Astrocyte of the cerebellum (primary cell): ENCODE data around the gene ZNF846.
A peak's percentile ranks its signal among the peaks of the same experiment; 100 is the strongest.
"Not testable (repeated sequence)": the region's sequence is repeated elsewhere in the genome, so short reads cannot be mapped to it uniquely, and the experiment has no call there.

ENCODE experiments used
- DNase-seq: peaks from one replicate; pipeline ENCODE4 v3.0.0-alpha.2; 2011; ENCODE audit warnings: low read depth
- H3K4me3 ChIP-seq: 2 replicates; pipeline ENCODE4 v1.5.1; 2011; ENCODE audit warnings: mild to moderate bottlenecking, low read depth, low read length, moderate library complexity
- CTCF ChIP-seq: IDR thresholded peaks from 2 replicates; pipeline ENCODE4 v1.5.1; 2012; ENCODE audit warnings: low read length, low read depth, moderate library complexity, mild to moderate bottlenecking; ENCODE audit errors: missing control alignments
- in situ Hi-C: cut with HindIII; loops from 2 replicates; pipeline ENCODE4 v1.10.0; 2017; ENCODE audit warnings: low sequenced_read_pairs

Gene ZNF846

GRCh38 chr19:9789066-9789465 lies 20.5 kb upstream of the ZNF846 start:
- in situ Hi-C loops, result no loop called here
- no peak for TF ChIP-seq CTCF
- DNase-seq, result no peak
- H3K4me3 ChIP-seq, result no peak overlapping the region

DNA sequence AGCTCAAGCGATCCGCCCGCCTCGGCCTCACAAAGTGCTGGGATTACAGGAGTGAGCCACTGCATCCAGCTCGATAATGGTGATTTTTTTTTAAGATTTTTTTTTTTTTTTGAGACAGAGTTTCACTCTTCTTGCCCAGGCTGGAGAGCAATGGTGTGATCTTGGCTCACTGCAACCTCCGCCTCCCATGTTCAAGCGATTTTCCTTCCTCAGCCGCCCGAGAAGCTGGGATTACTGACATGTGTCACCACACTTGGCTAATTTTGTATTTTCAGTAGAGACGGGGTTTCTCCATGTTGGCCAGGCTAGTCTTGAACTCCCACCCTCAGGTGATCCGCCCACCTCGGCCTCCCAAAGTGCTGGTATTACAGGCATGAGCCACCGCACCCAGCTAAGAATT lies 20.1 kb upstream of the ZNF846 start:
- in situ Hi-C loops, DNase-seq, H3K4me3 ChIP-seq: not testable (repeated sequence)

GRCh38 chr19:9786819-9787218 lies 18.3 kb upstream of the ZNF846 start:
- in situ Hi-C loops, result no loop called here
- no peak for TF ChIP-seq CTCF
- no peak overlapping the region for H3K4me3 ChIP-seq
- no peak for DNase-seq

- TF ChIP-seq CTCF, result no peak
- peak overlapping the region; percentile 76 for H3K4me3 ChIP-seq
- DNase-seq, result no peak
- in situ Hi-C loops, result no loop called here
Measured at GRCh38 chr19:9786342-9786741, 17.8 kb upstream of the ZNF846 start.

DNA sequence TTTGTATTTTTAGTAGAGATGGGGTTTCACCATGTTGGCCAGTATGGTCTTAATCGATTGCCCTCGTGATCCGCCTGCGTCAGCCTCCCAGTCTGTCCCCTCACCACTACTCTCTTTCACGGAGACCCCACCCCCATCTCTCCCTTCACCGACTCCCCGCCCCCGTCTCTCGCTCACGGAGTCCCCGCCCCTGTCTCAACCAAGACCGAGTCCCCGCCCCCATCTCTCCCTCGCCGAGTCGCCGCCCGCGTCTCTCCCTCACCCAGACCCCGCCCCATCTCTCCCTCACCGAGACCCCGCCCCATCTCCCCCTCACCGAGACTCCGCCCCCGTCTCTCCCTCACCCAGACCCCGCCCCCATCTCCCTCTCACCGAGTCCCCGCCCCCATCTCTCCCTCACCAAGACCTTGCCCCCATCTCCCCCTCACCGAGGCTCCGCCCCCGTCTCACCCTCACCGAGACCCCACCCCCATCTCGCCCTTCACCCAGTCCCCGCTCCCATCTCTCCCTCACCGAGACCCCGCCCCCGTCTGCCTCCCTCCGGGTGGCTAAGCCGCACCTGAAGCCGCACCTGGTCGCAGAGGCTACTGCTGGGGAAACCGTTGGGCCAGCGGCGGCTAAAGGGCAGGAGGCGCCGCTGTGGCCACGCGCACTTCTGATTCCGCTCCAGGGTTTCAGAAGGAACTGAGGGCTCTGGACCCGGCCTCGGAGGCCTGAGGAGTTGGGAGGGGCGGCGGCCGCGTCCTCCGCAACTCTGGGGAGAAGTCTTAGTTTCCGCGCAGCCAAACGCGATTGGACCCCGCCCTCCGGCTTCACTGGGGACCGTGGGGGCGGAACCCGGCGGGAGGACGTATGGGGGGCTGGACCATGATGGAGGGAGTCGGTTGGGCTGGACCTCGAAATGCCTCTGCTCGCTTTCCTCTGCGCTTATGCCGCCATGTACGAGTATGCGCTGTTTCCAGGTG lies 17.1 kb upstream of the ZNF846 start:
- DNase-seq, result peak; percentile 89
- no peak for TF ChIP-seq CTCF
- in situ Hi-C loops, result no loop called here

DNA sequence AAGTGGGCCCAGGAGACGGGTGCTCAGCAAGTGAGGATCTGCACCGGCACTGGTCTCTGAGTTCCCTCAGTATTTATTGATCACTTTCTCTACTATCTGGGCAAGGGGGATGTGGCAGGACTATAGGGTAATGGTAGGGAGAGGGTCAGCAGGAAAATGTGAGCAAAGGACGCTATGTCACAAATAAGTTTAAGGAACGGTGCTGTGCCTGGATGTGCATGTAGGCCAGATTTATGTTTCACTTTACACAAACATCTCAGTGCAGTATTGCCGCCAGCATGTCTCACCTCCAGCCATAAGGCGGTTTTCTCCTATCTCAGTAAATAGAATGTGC lies 15.6 kb upstream of the ZNF846 start:
- DNase-seq, H3K4me3 ChIP-seq: not testable (repeated sequence)

More for the DNA sequence above, 17.1 kb upstream of the ZNF846 start:
- peak overlapping the region; percentile 76 for H3K4me3 ChIP-seq

GRCh38 chr19:9782338-9782737 lies 13.8 kb upstream of the ZNF846 start:
- no peak overlapping the region for H3K4me3 ChIP-seq
- in situ Hi-C loops, result no loop called here
- DNase-seq, result no peak
- TF ChIP-seq CTCF, result no peak

More for the DNA sequence above, 15.6 kb upstream of the ZNF846 start:
- in situ Hi-C loops, result not testable (repeated sequence)
